ENCODE measurements around the gene SMAD5.

DNA sequence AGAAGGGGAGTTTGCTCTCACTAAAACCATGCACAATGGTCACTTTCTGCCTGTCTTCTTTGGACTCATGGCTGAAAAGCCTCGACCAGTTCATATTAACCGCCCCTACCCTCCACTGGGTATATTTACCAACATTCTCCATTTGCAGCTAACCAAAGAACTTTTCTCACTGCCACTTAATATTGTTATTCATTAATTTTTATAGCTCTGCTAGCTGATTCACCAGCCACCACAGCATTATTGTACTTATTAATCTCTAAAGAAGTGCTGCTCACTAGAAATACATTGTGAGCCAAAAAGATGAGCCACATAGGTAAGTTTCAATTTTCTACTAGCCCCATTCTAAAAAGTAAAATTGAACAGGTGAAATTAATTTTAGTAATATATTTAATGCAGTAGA, 93.8 kb downstream of the SMAD5 start:
- no peak for TF ChIP-seq POLR2A (IDR thresholded peaks at IDR 0.05; ENCODE audit: control extremely low read depth in 1 of 2, low read depth in 2 of 2, low read length in 2 of 2)
- TF ChIP-seq, protein P1, sequence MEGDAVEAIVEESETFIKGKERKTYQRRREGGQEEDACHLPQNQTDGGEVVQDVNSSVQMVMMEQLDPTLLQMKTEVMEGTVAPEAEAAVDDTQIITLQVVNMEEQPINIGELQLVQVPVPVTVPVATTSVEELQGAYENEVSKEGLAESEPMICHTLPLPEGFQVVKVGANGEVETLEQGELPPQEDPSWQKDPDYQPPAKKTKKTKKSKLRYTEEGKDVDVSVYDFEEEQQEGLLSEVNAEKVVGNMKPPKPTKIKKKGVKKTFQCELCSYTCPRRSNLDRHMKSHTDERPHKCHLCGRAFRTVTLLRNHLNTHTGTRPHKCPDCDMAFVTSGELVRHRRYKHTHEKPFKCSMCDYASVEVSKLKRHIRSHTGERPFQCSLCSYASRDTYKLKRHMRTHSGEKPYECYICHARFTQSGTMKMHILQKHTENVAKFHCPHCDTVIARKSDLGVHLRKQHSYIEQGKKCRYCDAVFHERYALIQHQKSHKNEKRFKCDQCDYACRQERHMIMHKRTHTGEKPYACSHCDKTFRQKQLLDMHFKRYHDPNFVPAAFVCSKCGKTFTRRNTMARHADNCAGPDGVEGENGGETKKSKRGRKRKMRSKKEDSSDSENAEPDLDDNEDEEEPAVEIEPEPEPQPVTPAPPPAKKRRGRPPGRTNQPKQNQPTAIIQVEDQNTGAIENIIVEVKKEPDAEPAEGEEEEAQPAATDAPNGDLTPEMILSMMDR (IDR thresholded peaks at IDR 0.05; ENCODE audit: control extremely low read depth in 1 of 3, insufficient read depth in 1 of 3, low read depth in 1 of 3, low read length in 3 of 3) = no peak

All from H1 (cell line).